H1 (cell line): ENCODE results near the gene KCNQ1OT1. TPM values are rescaled to one million over a fixed set of nuclear protein-coding genes. Genes with fewer than 3 reads are reported as not detected.

Source experiments
- CBX8 ChIP-seq: fragments of 300-800, 300-1000 bp; sonication (generic); IDR thresholded peaks from 2 replicates; pipeline ENCODE4 v1.7.1; 2016; ENCODE audit warnings: low read depth, low read length, borderline replicate concordance
- polyA plus RNA-seq, 7 experiments: library from polyadenylated mRNA; depleted of rRNA in 3 of 7; stranded (reverse) in 5 of 7; unstranded in 2 of 7; fragments of >200 nt in 5 of 7; fragments of 200-250 nt in 2 of 7; gene quantifications; 1 replicate in 5 of 7; 2 replicates in 1 of 7; 4 replicates in 1 of 7; pipeline versions ENCODE4 v1.2.1 to v1.2.3, GENCODE V29; 2011 to 2013; ENCODE audit warnings: missing spikeins in 2 of 7, mixed read lengths in 2 of 7
- total RNA-seq: library from RNA; stranded (reverse); fragmentation: NEBNext Ultra II Directional; extraction: Animal tissue kit (Norgen Biotek cat#: 25700); gene quantifications from 2 replicates; pipeline ENCODE4 v1.2.1, GENCODE V29; 2021

KCNQ1OT1 gene
- total and polyA plus RNA-seq, 2 of the 8 experiments (the other 6 are each of a cell fraction or from before 2014, with no cell fraction given), result 0.21 to 1.2 TPM

DNA sequence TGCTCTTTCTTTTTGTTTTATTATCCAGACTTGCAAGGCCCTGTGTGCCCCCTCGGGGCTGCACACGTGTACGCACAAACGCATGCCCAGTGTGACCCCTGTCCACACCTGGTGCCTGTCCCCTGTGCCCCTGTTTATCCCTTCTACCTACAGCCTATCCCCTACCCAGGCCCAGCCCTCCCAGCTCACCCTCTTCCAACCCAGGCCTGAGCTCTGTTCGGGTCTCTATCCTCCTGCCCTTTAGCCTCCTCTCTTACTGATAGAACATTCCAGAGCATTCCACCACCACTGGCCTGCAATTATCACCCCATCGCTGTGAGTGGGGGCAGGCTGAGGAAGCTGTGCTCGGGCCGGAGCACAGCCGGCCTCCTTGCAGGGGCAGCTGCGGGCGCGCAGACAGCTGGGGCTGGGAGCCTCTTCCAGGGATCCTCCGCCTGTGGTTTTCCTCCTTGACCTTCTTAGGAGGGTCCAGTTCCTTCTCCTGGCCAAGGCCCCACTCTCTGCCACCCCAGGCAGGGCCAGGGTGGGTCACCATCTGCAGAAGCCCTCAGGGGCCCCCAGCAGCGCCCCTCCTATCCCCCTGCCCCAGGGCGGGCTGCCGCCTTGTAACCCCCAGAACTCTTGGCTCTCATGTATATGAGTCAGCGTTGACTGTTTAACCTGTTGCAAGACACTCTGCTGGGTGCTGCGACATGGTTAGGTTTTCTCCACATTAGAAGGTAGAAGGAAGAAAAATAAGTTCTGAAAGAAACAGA, 41.8 kb upstream of the KCNQ1OT1 start (continued):
- no peak for TF ChIP-seq CBX8
